Coronary artery (tissue), 2 donors: Measurements from ENCODE around the gene ERAP2.

Experiments
- DNase-seq: peaks from one replicate; pipeline ENCODE4 v3.0.0-alpha.2; 2017; ENCODE audit warnings: low spot score
- H3K27ac ChIP-seq, 2 donors: fragments of 200-600 bp; sonication (generic); one replicate each; pipeline ENCODE4 v1.5.1; 2016 to 2019
- H3K4me3 ChIP-seq: fragments of 200-600 bp; sonication (generic); 2 replicates; pipeline ENCODE4 v1.5.1; 2016; ENCODE audit warnings: mild to moderate bottlenecking, moderate library complexity
- CTCF ChIP-seq: fragments of 200-600 bp; sonication (generic); IDR thresholded peaks from one replicate; pipeline ENCODE4 v1.5.1; 2019; ENCODE audit warnings: antibody characterized with exemption

Gene ERAP2

GRCh38 chr5:96932026-96932425, 55.7 kb downstream of the ERAP2 start:
- H3K4me3 ChIP-seq: no peak overlapping the region
- DNase-seq: no peak
- no peak for TF ChIP-seq CTCF
- H3K27ac ChIP-seq: no peak overlapping the region

GRCh38 chr5:96933764-96934707, 57.7 kb downstream of the ERAP2 start:
- no peak for TF ChIP-seq CTCF
- Histone ChIP-seq H3K4me3 (peak overlapping the region; percentile 98), H3K27ac (peak overlapping the region; percentile 98 to 99)
- no peak for DNase-seq

GRCh38 chr5:96934708-96935558, 58.6 kb downstream of the ERAP2 start:
- DNase-seq: peak; percentile 94

GRCh38 chr5:96935559-96936430, 59.5 kb downstream of the ERAP2 start, which contains the start of gene LNPEP:
TSS of gene LNPEP (plus strand) at chr5:96936080. CDS start at chr5:96936156, 76 bp downstream.
- DNase-seq: peak; percentile 99
- Histone ChIP-seq H3K27ac (peak within 1 kb of the TSS; percentile 98 to 99), H3K4me3 (peak within 1 kb of the TSS; percentile 98)
- TF ChIP-seq CTCF: no peak

More at GRCh38 chr5:96934708-96935558, 58.6 kb downstream of the ERAP2 start:
- no peak for TF ChIP-seq CTCF
- peak overlapping the region; percentile 98 for H3K4me3 ChIP-seq
- peak overlapping the region; percentile 98 to 99 for H3K27ac ChIP-seq

- Histone ChIP-seq H3K27ac (peak overlapping the region; percentile 98 to 99), H3K4me3 (peak overlapping the region; percentile 98)
- no peak for TF ChIP-seq CTCF
- peak; percentile 76 for DNase-seq
Observed at GRCh38 chr5:96936431-96937320, 60.4 kb downstream of the ERAP2 start.
